KMS-11 (cell line): ENCODE data around the gene PTPRN2.
"Not testable (repeated sequence)": the region's sequence is repeated elsewhere in the genome, so short reads cannot be mapped to it uniquely, and the experiment has no call there.

Experiments used
- H2AFZ ChIP-seq: fragments of 200-600 bp; sonication (generic); 2 replicates; pipeline ENCODE4 v1.6.1; 2016; ENCODE audit warnings: antibody characterized with exemption, mixed run types, low read depth
- H3K27ac ChIP-seq: fragments of 200-600 bp; sonication (generic); 2 replicates; pipeline ENCODE4 v1.6.1; 2016; ENCODE audit warnings: mild to moderate bottlenecking, mixed run types
- H3K27me3 ChIP-seq: fragments of 200-600 bp; sonication (generic); 2 replicates; pipeline ENCODE4 v1.6.1; 2017; ENCODE audit warnings: mild to moderate bottlenecking, low read depth, mixed run types, moderate library complexity; ENCODE audit not compliant: insufficient read depth
- H3K36me3 ChIP-seq: fragments of 200-600 bp; sonication (generic); 2 replicates; pipeline ENCODE4 v1.6.1; 2017; ENCODE audit warnings: mild to moderate bottlenecking, mixed run types; ENCODE audit not compliant: insufficient read depth
- H3K4me1 ChIP-seq: fragments of 200-600 bp; sonication (generic); 2 replicates; pipeline ENCODE4 v1.6.1; 2016; ENCODE audit warnings: mild to moderate bottlenecking, low read depth, mixed run types; ENCODE audit not compliant: poor library complexity, severe bottlenecking
- H3K4me2 ChIP-seq: fragments of 200-600 bp; sonication (generic); 2 replicates; pipeline ENCODE4 v1.7.0; 2016; ENCODE audit warnings: mild to moderate bottlenecking, mixed run types
- H3K4me3 ChIP-seq: fragments of 200-600 bp; sonication (generic); IDR thresholded peaks from 2 replicates; pipeline ENCODE4 v1.6.1; 2017; ENCODE audit warnings: low read depth, low read length, mixed read lengths; ENCODE audit not compliant: insufficient read depth
- H3K79me2 ChIP-seq: fragments of 200-600 bp; sonication (generic); 2 replicates; pipeline ENCODE4 v1.6.1; 2016; ENCODE audit warnings: low read depth, mixed run types; ENCODE audit not compliant: insufficient read depth
- H3K9ac ChIP-seq: fragments of 200-600 bp; sonication (generic); 2 replicates; pipeline ENCODE4 v1.6.1; 2016; ENCODE audit warnings: mild to moderate bottlenecking, mixed run types
- H4K20me1 ChIP-seq: fragments of 200-600 bp; sonication (generic); 2 replicates; pipeline ENCODE4 v1.6.1; 2016; ENCODE audit warnings: mild to moderate bottlenecking, mixed run types; ENCODE audit not compliant: insufficient read depth
- TF ChIP-seq, protein P1 (sequence below): fragments of 200-600 bp; sonication (generic); conservative IDR thresholded peaks from 2 replicates; pipeline ENCODE4 v1.6.1; 2017; ENCODE audit warnings: low read depth, mild to moderate bottlenecking, antibody characterized with exemption, low read length, moderate library complexity, mixed read lengths

PTPRN2 gene

DNA sequence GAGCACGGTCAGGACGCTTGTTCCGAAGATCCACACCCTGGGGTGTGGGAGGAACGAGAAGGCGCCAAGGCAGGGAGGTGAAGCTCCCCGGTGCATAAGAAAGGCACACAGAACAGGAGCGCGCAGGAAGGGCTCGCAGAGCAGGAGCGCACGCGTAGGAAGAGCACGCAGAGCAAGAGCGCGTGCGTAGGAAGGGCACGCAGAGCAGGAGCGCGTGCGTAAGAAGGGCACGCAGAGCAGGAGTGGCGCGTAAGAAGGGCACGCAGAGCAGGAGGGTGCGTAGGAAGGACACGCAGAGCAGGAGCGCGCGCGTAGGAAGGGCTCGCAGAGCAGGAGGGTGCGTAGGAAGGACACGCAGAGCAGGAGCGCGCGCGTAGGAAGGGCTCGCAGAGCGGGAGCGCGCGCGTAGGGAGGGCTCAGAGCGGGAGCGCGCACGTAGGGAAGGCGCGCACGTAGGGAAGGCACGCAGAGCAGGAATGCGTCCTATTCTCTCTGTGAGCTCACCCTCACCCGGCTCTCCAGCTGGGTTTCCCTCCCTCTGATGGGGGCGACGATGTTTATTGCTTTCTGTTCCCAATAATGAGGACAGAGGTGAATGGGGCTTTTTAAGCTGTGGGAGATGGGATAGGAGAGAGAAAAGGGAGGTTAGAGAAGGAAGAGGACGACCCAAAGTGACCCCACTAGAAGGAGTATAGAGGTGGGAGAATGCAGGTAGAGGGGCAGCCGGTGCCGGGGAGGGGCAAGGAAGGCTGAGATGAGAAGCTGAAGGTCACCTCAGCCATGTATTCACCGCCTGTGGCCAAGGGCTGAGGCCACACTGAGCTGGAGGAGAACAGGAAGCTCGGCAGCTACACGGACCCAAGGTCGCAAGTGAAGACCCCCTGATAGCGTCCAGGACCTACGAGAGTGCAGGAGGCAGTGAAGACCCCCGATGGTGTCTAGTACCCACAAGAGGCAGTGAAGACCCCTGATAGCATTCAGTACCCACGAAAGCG lies 423.2 kb downstream of the PTPRN2 start:
- TF ChIP-seq, protein P1, sequence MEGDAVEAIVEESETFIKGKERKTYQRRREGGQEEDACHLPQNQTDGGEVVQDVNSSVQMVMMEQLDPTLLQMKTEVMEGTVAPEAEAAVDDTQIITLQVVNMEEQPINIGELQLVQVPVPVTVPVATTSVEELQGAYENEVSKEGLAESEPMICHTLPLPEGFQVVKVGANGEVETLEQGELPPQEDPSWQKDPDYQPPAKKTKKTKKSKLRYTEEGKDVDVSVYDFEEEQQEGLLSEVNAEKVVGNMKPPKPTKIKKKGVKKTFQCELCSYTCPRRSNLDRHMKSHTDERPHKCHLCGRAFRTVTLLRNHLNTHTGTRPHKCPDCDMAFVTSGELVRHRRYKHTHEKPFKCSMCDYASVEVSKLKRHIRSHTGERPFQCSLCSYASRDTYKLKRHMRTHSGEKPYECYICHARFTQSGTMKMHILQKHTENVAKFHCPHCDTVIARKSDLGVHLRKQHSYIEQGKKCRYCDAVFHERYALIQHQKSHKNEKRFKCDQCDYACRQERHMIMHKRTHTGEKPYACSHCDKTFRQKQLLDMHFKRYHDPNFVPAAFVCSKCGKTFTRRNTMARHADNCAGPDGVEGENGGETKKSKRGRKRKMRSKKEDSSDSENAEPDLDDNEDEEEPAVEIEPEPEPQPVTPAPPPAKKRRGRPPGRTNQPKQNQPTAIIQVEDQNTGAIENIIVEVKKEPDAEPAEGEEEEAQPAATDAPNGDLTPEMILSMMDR, result no peak
- Histone ChIP-seq H2AFZ (no peak overlapping the region), H3K4me2 (no peak overlapping the region), H3K4me3 (no peak overlapping the region), H3K27ac (no peak overlapping the region), H3K27me3 (peaks cover 13% of the 10 kb centered on the region; the same call in 1 of the 2 replicates), H3K9ac (no peak overlapping the region), H3K4me1 (no peaks in the 10 kb centered on the region), H3K79me2 (no peaks in the 10 kb centered on the region), H4K20me1 (no peaks in the 10 kb centered on the region), H3K36me3 (no peaks in the 10 kb centered on the region)

DNA sequence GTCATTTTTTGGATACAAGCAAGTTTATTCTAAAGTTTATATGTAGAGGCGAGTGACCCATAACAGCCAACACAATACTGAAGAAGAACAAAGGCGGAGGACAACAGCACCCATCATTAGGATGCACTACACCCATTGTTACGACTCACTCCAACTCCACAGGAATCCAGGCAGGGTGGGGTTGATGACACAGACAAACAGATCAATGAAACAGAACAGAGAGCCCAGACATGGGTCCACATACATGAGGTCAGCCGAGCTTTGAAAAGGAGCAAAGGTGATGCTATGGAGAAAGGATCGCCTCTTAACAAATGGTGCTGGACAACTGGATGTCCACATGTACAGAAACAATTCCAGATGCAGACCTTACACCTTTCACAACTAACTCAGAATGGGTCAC lies 426.4 kb downstream of the PTPRN2 start:
- Histone ChIP-seq H2AFZ (no peak overlapping the region), H3K4me1 (no peaks in the 10 kb centered on the region), H3K27me3 (peaks cover 13% of the 10 kb centered on the region; the same call in 1 of the 2 replicates)

DNA sequence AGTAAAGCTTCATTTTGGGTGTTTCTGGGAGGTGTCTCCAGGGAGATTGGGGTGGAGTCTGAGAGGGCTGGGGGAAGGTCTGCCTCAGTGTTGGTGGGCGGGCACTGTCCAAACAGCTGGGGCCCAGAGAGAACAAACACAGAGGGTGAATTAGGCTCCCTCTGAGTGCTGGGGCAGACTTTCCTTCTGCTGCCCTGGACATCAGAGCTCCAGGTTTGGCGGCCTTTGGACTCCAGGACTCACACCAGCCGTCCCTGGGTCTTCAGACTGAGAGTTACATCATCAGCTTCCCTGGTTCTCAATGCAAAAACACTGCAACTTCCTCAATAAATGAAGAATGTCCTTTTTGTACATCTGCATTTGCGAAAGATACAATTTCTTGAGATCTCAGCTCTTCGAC lies 427.4 kb downstream of the PTPRN2 start:
- no peak overlapping the region for H3K4me2 ChIP-seq
- no peak overlapping the region for H2AFZ ChIP-seq
- TF ChIP-seq, protein P1, result no peak
- no peak overlapping the region for H3K4me3 ChIP-seq
- no peaks in the 10 kb centered on the region for H3K4me1 ChIP-seq
- no peaks in the 10 kb centered on the region for H3K36me3 ChIP-seq
- H3K79me2 ChIP-seq, result no peaks in the 10 kb centered on the region
- H3K9ac ChIP-seq, result no peak overlapping the region
- no peak overlapping the region for H3K27ac ChIP-seq
- H3K27me3 ChIP-seq, result peaks cover 6% of the 10 kb centered on the region; the same call in 1 of the 2 replicates
- no peaks in the 10 kb centered on the region for H4K20me1 ChIP-seq

More for the DNA sequence above, 426.4 kb downstream of the PTPRN2 start:
- TF ChIP-seq, protein P1, result no peak
- no peak overlapping the region for H3K27ac ChIP-seq
- H3K9ac ChIP-seq, result no peak overlapping the region
- no peak overlapping the region for H3K4me2 ChIP-seq
- H3K79me2 ChIP-seq, result no peaks in the 10 kb centered on the region
- H4K20me1 ChIP-seq, result no peaks in the 10 kb centered on the region
- H3K4me3 ChIP-seq, result no peak overlapping the region
- no peaks in the 10 kb centered on the region for H3K36me3 ChIP-seq

DNA sequence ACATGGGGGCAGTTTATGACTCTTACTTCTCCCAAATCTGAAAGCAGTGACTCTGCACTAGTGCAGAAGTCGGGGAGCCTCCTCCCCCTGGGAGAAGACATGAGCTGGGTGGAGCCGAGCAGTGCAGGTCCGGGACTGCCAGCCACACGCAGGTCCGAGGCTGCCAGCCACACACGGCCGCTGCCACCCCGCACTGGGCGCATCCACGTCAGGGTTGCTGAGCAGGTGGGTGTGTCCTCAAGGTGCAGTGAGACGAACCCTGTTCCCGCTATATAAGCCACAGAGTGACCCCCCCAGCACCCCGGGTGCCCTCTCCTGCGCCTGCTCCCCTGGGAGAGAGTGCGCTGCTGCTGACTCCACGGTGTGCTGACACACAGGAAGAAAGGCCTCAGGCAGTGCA lies 430.2 kb downstream of the PTPRN2 start:
- Histone ChIP-seq H3K9ac (no peak overlapping the region), H2AFZ (no peak overlapping the region), H3K4me1 (no peaks in the 10 kb centered on the region), H3K4me3 (no peak overlapping the region), H4K20me1 (no peaks in the 10 kb centered on the region), H3K27me3 (no peaks in the 10 kb centered on the region), H3K27ac (no peak overlapping the region), H3K79me2 (no peaks in the 10 kb centered on the region), H3K4me2 (no peak overlapping the region), H3K36me3 (no peaks in the 10 kb centered on the region)
- TF ChIP-seq, protein P1, result no peak

DNA sequence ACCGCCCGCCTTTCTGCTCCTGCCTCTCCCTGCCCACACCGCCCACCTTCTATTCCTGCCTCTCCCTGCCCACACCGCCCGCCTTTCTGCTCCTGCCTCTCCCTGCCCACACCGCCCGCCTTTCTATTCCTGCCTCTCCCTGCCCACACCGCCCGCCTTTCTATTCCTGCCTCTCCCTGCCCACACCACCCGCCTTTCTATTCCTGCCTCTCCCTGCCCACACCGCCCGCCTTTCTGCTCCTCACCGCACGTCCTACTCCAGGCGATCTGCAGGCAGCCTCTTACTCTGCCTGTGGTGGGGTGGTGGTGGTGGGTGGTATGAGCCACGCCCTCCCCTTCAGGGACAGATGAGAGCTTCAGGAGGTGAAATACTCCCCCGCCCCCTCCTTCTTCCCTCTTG lies 436.4 kb downstream of the PTPRN2 start:
- not testable (repeated sequence) for H3K27ac ChIP-seq, H3K4me2 ChIP-seq, H3K4me3 ChIP-seq, H3K36me3 ChIP-seq, H3K79me2 ChIP-seq, H2AFZ ChIP-seq, H3K9ac ChIP-seq, H3K4me1 ChIP-seq, H4K20me1 ChIP-seq, H3K27me3 ChIP-seq
